ENCODE data around the gene NUP205. TPM values are rescaled to one million over a fixed set of nuclear protein-coding genes. Genes with fewer than 3 reads are reported as not detected.

NUP205 gene
- total RNA-seq, 1 donor from 2014 or later: 58.1 TPM

Other genes starting within 250 kb of the NUP205 start
- 34.4 TPM for gene CNOT4, start 47.8 kb upstream of the NUP205 start, total RNA-seq
- 32.9 TPM for gene STMP1, start 104.6 kb downstream of the NUP205 start, total RNA-seq
- 0.13 TPM for gene SLC13A4, start 170.3 kb downstream of the NUP205 start, total RNA-seq
- 1.1 TPM for gene FAM180A, start 190.9 kb downstream of the NUP205 start, total RNA-seq

Data from ureter (tissue), 1 donor.